ENCODE results near the gene LDLRAD3.
"Not testable (repeated sequence)": the region's sequence is repeated elsewhere in the genome, so short reads cannot be mapped to it uniquely, and the experiment has no call there.

Gene LDLRAD3

GRCh38 chr11:35943713-35944502 lies at the start of gene LDLRAD3:
LDLRAD3 (plus strand) TSS chr11:35944062; CDS start chr11:35944099, 37 bp downstream.
- peak; percentile 5 for DNase-seq (ENCODE audit: low read depth)

- no peak for DNase-seq (ENCODE audit: low read depth)
These were observed 46.8 kb upstream of the LDLRAD3 start for GRCh38 chr11:35897019-35897418.

- no peak for DNase-seq (ENCODE audit: low read depth)
These were observed 40.9 kb upstream of the LDLRAD3 start for GRCh38 chr11:35902961-35903360.

GRCh38 chr11:35905646-35906276 lies 38.1 kb upstream of the LDLRAD3 start:
- no peak for DNase-seq (ENCODE audit: low read depth)

- no peak for DNase-seq (ENCODE audit: low read depth)
These were observed 37.6 kb upstream of the LDLRAD3 start for GRCh38 chr11:35906277-35906661.

GRCh38 chr11:35906681-35907080 lies 37.2 kb upstream of the LDLRAD3 start:
- DNase-seq (ENCODE audit: low read depth): no peak

GRCh38 chr11:35907648-35908431 lies 36.0 kb upstream of the LDLRAD3 start:
- DNase-seq (ENCODE audit: low read depth): no peak

- DNase-seq (ENCODE audit: low read depth): not testable (repeated sequence)
These were observed 35.5 kb upstream of the LDLRAD3 start for GRCh38 chr11:35908432-35908771.

GRCh38 chr11:35909511-35910265 lies 34.2 kb upstream of the LDLRAD3 start:
- DNase-seq (ENCODE audit: low read depth): no peak

GRCh38 chr11:35911013-35911412 lies 32.8 kb upstream of the LDLRAD3 start:
- no peak for DNase-seq (ENCODE audit: low read depth)

GRCh38 chr11:35911616-35912165 lies 32.2 kb upstream of the LDLRAD3 start:
- DNase-seq (ENCODE audit: low read depth): no peak

- DNase-seq (ENCODE audit: low read depth): not testable (repeated sequence)
These were observed 31.4 kb upstream of the LDLRAD3 start for GRCh38 chr11:35912436-35912835.

GRCh38 chr11:35912883-35913624 lies 30.8 kb upstream of the LDLRAD3 start:
- DNase-seq (ENCODE audit: low read depth): no peak

- no peak for DNase-seq (ENCODE audit: low read depth)
These were observed 29.0 kb upstream of the LDLRAD3 start for GRCh38 chr11:35914816-35915215.

- DNase-seq (ENCODE audit: low read depth): no peak
These were observed 27.6 kb upstream of the LDLRAD3 start for GRCh38 chr11:35916270-35916669.

GRCh38 chr11:35917676-35918075 lies 26.2 kb upstream of the LDLRAD3 start:
- no peak for DNase-seq (ENCODE audit: low read depth)

- DNase-seq (ENCODE audit: low read depth): no peak
These were observed 25.1 kb upstream of the LDLRAD3 start for GRCh38 chr11:35918716-35919115.

- no peak for DNase-seq (ENCODE audit: low read depth)
These were observed 24.6 kb upstream of the LDLRAD3 start for GRCh38 chr11:35919244-35919643.

- DNase-seq (ENCODE audit: low read depth): no peak
These were observed 20.4 kb upstream of the LDLRAD3 start for GRCh38 chr11:35923452-35923851.

- DNase-seq (ENCODE audit: low read depth): no peak
These were observed 19.1 kb upstream of the LDLRAD3 start for GRCh38 chr11:35924811-35925210.

GRCh38 chr11:35927104-35927503 lies 16.8 kb upstream of the LDLRAD3 start:
- DNase-seq (ENCODE audit: low read depth): no peak

All from activated T-cell treated with anti-CD3 and anti-CD28 coated beads for 1 hour (primary cell).